ENCODE data around the gene CBY1. TPM values are rescaled to one million over a fixed set of nuclear protein-coding genes. Genes with fewer than 3 reads are reported as not detected.

Gene CBY1
- total RNA-seq, 2 experiments from 2014 or later, result 9.5 to 11.0 TPM

DNA sequence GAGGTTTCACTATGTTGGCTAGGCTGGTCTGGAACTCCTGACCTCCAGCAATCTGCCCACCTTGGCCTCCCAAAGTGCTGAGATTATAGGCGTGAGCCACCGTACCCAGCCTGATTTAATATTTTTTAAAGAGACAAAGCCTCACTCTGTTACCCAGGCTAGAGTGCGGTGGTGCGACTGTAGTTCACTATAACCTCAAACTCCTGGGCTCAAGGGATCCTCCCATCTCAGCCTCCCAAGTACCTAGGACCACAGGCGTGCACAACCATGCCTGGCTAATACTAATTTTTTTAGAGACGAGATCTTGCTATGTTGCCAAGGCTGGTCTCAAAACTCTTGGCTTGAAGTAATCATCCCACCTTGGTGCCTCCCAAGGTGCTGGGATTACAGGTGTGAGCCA lies 62.8 kb downstream of the CBY1 start:
- Mint-ChIP-seq H3K27ac (no peak overlapping the region), H3K4me3 (no peak overlapping the region), H3K36me3 (ENCODE audit: low read depth) (peaks cover 77% of the 10 kb centered on the region), H3K9me3 (no peaks in the 10 kb centered on the region), H3K27me3 (no peaks in the 10 kb centered on the region), H3K4me1 (peaks cover 14% of the 10 kb centered on the region)
- ChIA-PET CTCF (interaction anchor here (0.7 kb wide), 1 partner anchor 290 kb away, joined by 3 read pairs; no protein-coding TSS in a partner anchor), POLR2A (interaction anchor here (1.1 to 3.1 kb wide), 3 partner anchors 13 to 20 kb away, joined by 3 to 23 read pairs (median 8); partner anchors contain the start of gene GTPBP1)
- DNase-seq, result no peak

DNA sequence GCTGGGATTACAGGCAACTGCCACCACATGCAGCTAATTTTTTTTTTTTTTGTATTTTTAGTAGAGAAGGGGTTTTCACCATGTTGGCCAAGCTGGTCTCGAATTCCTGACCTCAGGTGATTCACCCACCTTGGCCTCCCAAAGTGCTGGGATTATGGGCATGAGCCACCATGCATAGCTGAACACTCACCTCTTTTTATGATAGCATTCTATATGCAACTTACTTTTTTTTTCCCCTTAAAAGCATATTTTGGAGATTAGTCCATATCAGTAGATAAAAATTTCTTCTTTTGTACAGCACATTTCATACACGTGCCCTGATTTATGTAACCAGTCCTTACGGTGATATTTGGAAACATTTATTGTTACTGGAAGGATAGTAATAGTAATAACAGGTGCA lies 63.9 kb downstream of the CBY1 start:
- Mint-ChIP-seq H3K27ac (no peak overlapping the region), H3K36me3 (ENCODE audit: low read depth) (peaks cover 80% of the 10 kb centered on the region)

DNA sequence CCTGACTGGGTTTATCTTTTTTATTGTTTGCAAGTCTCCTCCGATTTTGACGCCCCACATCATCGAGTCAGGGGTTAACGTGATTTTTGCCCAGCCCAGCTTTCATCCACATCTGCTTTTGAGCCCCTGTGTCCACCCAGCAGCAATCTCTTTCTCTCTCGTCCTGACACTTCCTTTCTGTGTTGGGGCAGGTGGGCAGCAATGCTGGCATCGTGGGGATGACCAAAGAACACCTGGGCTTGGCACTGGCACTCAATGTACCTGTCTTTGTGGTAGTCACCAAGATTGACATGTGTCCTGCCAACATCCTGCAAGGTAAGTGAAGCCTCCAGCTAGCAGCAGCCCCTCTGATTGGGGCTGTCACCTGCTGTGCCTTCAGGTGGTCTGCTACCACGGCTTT lies 65.1 kb downstream of the CBY1 start:
- POLR2A ChIA-PET, result interaction anchor here (1.0 to 6.0 kb wide), 3 partner anchors 13 to 23 kb away, joined by 4 to 67 read pairs (median 5); no protein-coding TSS in a partner anchor

More for the DNA sequence above, 63.9 kb downstream of the CBY1 start:
- Mint-ChIP-seq H3K9me3 (no peaks in the 10 kb centered on the region), H3K27me3 (no peaks in the 10 kb centered on the region), H3K4me1 (peaks cover 4% of the 10 kb centered on the region), H3K4me3 (no peak overlapping the region)
- POLR2A ChIA-PET, result interaction anchor here (1.1 to 6.0 kb wide), 3 partner anchors 14 to 21 kb away, joined by 3 to 67 read pairs (median 8); partner anchors contain the start of gene GTPBP1
- CTCF ChIA-PET, result no interaction called here
- DNase-seq, result no peak

More for the DNA sequence above, 65.1 kb downstream of the CBY1 start:
- Mint-ChIP-seq H3K27ac (no peak overlapping the region), H3K4me1 (peaks cover 3% of the 10 kb centered on the region), H3K36me3 (ENCODE audit: low read depth) (peaks cover 83% of the 10 kb centered on the region), H3K9me3 (no peaks in the 10 kb centered on the region), H3K4me3 (no peak overlapping the region), H3K27me3 (no peaks in the 10 kb centered on the region)
- DNase-seq, result no peak
- CTCF ChIA-PET, result interaction anchor here (1.2 to 1.3 kb wide), 2 partner anchors 11 to 30 kb away, joined by 3 to 7 read pairs; no protein-coding TSS in a partner anchor

Other genes with a start within 250 kb of the CBY1 start
- not detected for gene KCNJ4, start 201.4 kb upstream of the CBY1 start, total RNA-seq
- gene KDELR3, start 188.5 kb upstream of the CBY1 start, total RNA-seq, result under 1 TPM; 0.75 to 0.88 TPM
- 100 to 1,000 TPM; 511 to 521 TPM for gene DDX17, start 150.3 kb upstream of the CBY1 start, total RNA-seq
- 10 to 100 TPM; 12.5 to 12.6 TPM for gene DMC1, start 86.5 kb upstream of the CBY1 start, total RNA-seq
- gene FAM227A, start 246 bp upstream of the CBY1 start, total RNA-seq, result under 1 TPM; 0.10 to 0.45 TPM
- gene TOMM22, start 25.3 kb downstream of the CBY1 start, total RNA-seq, result 10 to 100 TPM; 60.4 to 63.0 TPM
- gene JOSD1, start 44.3 kb downstream of the CBY1 start, total RNA-seq, result 100 to 1,000 TPM; 109 to 111 TPM
- gene GTPBP1, start 49.3 kb downstream of the CBY1 start, total RNA-seq, result 100 to 1,000 TPM; 111 to 114 TPM
- 100 to 1,000 TPM; 498 to 500 TPM for gene SUN2, start 99.4 kb downstream of the CBY1 start, total RNA-seq
- gene DNAL4, start 137.5 kb downstream of the CBY1 start, total RNA-seq, result 1 to 10 TPM; 8.0 to 8.4 TPM
- 1 to 10 TPM in 1 of 2 experiments, under 1 TPM in 1; 0.91 to 1.3 TPM for gene NPTXR, start 187.4 kb downstream of the CBY1 start, total RNA-seq
- 10 to 100 TPM; 76.5 TPM for gene CBX6, start 215.6 kb downstream of the CBY1 start, total RNA-seq